ENCODE results near the gene GAS1. TPM values are rescaled to one million over a fixed set of nuclear protein-coding genes. Genes with fewer than 3 reads are reported as not detected.

Gene GAS1
- total and polyA plus RNA-seq, 2 donors (not counting 1 experiment from before 2014, with no cell fraction given): 1.6 to 7.4 TPM

- H3K79me2 ChIP-seq (ENCODE audit: control insufficient read depth, insufficient read depth, low read length): no peaks in the 10 kb centered on the region
These were observed 7.4 kb downstream of the GAS1 start for GRCh38 chr9:86939891-86940290.

GRCh38 chr9:86939321-86939720 lies 8.0 kb downstream of the GAS1 start:
- no peak overlapping the region for H3K4me2 ChIP-seq (ENCODE audit: extremely low read depth, insufficient read depth, low read length)
- H3K27ac ChIP-seq (ENCODE audit: insufficient read depth, low read length): no peak overlapping the region
- peaks cover 4% of the 10 kb centered on the region for H3K27me3 ChIP-seq (ENCODE audit: control insufficient read depth, insufficient read depth, low read length)
- H4K20me1 ChIP-seq (ENCODE audit: control insufficient read depth, extremely low read depth, insufficient read depth, low read length): no peaks in the 10 kb centered on the region
- H3K9me3 ChIP-seq (ENCODE audit: control insufficient read depth, insufficient read depth, low read depth, low read length): no peaks in the 10 kb centered on the region
- no peak overlapping the region for H3K4me3 ChIP-seq (replicated peaks in 1 of 4; ENCODE audit: control extremely low read depth in 1 of 4, insufficient read depth in 1 of 4, low read depth in 3 of 4, low read length in 4 of 4)
- TF ChIP-seq EZH2 (IDR thresholded peaks at IDR 0.05; ENCODE audit: low read length, missing control alignments): no peak
- TF ChIP-seq, protein P1, sequence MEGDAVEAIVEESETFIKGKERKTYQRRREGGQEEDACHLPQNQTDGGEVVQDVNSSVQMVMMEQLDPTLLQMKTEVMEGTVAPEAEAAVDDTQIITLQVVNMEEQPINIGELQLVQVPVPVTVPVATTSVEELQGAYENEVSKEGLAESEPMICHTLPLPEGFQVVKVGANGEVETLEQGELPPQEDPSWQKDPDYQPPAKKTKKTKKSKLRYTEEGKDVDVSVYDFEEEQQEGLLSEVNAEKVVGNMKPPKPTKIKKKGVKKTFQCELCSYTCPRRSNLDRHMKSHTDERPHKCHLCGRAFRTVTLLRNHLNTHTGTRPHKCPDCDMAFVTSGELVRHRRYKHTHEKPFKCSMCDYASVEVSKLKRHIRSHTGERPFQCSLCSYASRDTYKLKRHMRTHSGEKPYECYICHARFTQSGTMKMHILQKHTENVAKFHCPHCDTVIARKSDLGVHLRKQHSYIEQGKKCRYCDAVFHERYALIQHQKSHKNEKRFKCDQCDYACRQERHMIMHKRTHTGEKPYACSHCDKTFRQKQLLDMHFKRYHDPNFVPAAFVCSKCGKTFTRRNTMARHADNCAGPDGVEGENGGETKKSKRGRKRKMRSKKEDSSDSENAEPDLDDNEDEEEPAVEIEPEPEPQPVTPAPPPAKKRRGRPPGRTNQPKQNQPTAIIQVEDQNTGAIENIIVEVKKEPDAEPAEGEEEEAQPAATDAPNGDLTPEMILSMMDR (conservative IDR thresholded peaks at IDR 0.05 in 1 of 2, IDR thresholded peaks at IDR 0.05 in 1 of 2; ENCODE audit: low read depth in 1 of 2, low read length in 2 of 2): no peak
- H3K4me1 ChIP-seq (ENCODE audit: control insufficient read depth, extremely low read depth, insufficient read depth, low read length): no peaks in the 10 kb centered on the region
- no peak overlapping the region for H3K9ac ChIP-seq (ENCODE audit: insufficient read depth, low read length)
- DNase-seq (ENCODE audit: low read depth in 2 of 2): no peak
- no peak overlapping the region for H2AFZ ChIP-seq (ENCODE audit: low read length)
- H3K79me2 ChIP-seq (ENCODE audit: control insufficient read depth, insufficient read depth, low read length): no peaks in the 10 kb centered on the region
- no peaks in the 10 kb centered on the region for H3K36me3 ChIP-seq (ENCODE audit: control insufficient read depth, insufficient read depth, low read length)

More at GRCh38 chr9:86939891-86940290, 7.4 kb downstream of the GAS1 start:
- no peaks in the 10 kb centered on the region for H3K4me1 ChIP-seq (ENCODE audit: control insufficient read depth, extremely low read depth, insufficient read depth, low read length)
- no peak overlapping the region for H3K9ac ChIP-seq (ENCODE audit: insufficient read depth, low read length)
- H3K27ac ChIP-seq (ENCODE audit: insufficient read depth, low read length): no peak overlapping the region
- H3K36me3 ChIP-seq (ENCODE audit: control insufficient read depth, insufficient read depth, low read length): no peaks in the 10 kb centered on the region
- H3K9me3 ChIP-seq (ENCODE audit: control insufficient read depth, insufficient read depth, low read depth, low read length): no peaks in the 10 kb centered on the region
- no peak overlapping the region for H3K4me2 ChIP-seq (ENCODE audit: extremely low read depth, insufficient read depth, low read length)
- H3K27me3 ChIP-seq (ENCODE audit: control insufficient read depth, insufficient read depth, low read length): peaks cover 4% of the 10 kb centered on the region
- TF ChIP-seq, protein P1 (conservative IDR thresholded peaks at IDR 0.05 in 1 of 2, IDR thresholded peaks at IDR 0.05 in 1 of 2; ENCODE audit: low read depth in 1 of 2, low read length in 2 of 2): no peak
- no peak for TF ChIP-seq EZH2 (IDR thresholded peaks at IDR 0.05; ENCODE audit: low read length, missing control alignments)
- H3K4me3 ChIP-seq (replicated peaks in 1 of 4; ENCODE audit: control extremely low read depth in 1 of 4, insufficient read depth in 1 of 4, low read depth in 3 of 4, low read length in 4 of 4): no peak overlapping the region
- no peak overlapping the region for H2AFZ ChIP-seq (ENCODE audit: low read length)
- H4K20me1 ChIP-seq (ENCODE audit: control insufficient read depth, extremely low read depth, insufficient read depth, low read length): no peaks in the 10 kb centered on the region
- no peak for DNase-seq (ENCODE audit: low read depth in 2 of 2)

DNA sequence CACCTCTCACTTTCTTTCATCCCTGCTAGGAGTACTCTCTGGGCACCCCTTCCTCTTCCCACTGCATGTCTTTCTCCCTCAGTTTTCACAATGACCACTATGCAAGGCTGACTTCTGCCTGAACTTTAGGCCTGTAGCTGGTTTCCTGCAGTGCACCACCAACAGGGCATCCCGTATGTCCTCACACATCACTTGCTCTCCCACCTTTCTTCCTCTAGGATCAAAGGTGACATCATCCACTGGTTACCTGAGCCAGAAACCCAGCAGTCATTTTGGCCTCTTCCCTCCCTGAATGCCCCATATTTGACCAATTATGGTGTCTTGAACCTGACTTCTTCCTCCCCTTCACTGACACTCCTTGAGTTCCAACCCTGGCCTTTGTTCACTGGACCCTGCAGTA lies 8.5 kb downstream of the GAS1 start:
- no peak overlapping the region for H3K4me3 ChIP-seq (replicated peaks in 1 of 4; ENCODE audit: control extremely low read depth in 1 of 4, insufficient read depth in 1 of 4, low read depth in 3 of 4, low read length in 4 of 4)
- peaks cover 4% of the 10 kb centered on the region for H3K27me3 ChIP-seq (ENCODE audit: control insufficient read depth, insufficient read depth, low read length)
- no peaks in the 10 kb centered on the region for H3K36me3 ChIP-seq (ENCODE audit: control insufficient read depth, insufficient read depth, low read length)
- H4K20me1 ChIP-seq (ENCODE audit: control insufficient read depth, extremely low read depth, insufficient read depth, low read length): no peaks in the 10 kb centered on the region
- no peak overlapping the region for H2AFZ ChIP-seq (ENCODE audit: low read length)
- H3K79me2 ChIP-seq (ENCODE audit: control insufficient read depth, insufficient read depth, low read length): no peaks in the 10 kb centered on the region
- no peak overlapping the region for H3K9ac ChIP-seq (ENCODE audit: insufficient read depth, low read length)
- DNase-seq (ENCODE audit: low read depth in 2 of 2): no peak
- H3K9me3 ChIP-seq (ENCODE audit: control insufficient read depth, insufficient read depth, low read depth, low read length): no peaks in the 10 kb centered on the region
- no peak for TF ChIP-seq EZH2 (IDR thresholded peaks at IDR 0.05; ENCODE audit: low read length, missing control alignments)
- TF ChIP-seq, protein P1 (conservative IDR thresholded peaks at IDR 0.05 in 1 of 2, IDR thresholded peaks at IDR 0.05 in 1 of 2; ENCODE audit: low read depth in 1 of 2, low read length in 2 of 2): no peak
- H3K4me1 ChIP-seq (ENCODE audit: control insufficient read depth, extremely low read depth, insufficient read depth, low read length): no peaks in the 10 kb centered on the region
- no peak overlapping the region for H3K4me2 ChIP-seq (ENCODE audit: extremely low read depth, insufficient read depth, low read length)
- no peak overlapping the region for H3K27ac ChIP-seq (ENCODE audit: insufficient read depth, low read length)

All from fibroblast of lung (primary cell).